GM10266 (cell line): Measurements from ENCODE around the gene SGO1.

Experiments used
- DNase-seq: peaks from one replicate; pipeline ENCODE4 v3.0.0; 2012; ENCODE audit errors: extremely low spot score
- TF ChIP-seq, protein P1 (sequence below): IDR thresholded peaks from 2 replicates; pipeline ENCODE4 v1.5.1; 2012; ENCODE audit warnings: mild to moderate bottlenecking, low read depth; ENCODE audit not compliant: control insufficient read depth, insufficient read depth; ENCODE audit errors: missing control alignments

SGO1 gene

DNA sequence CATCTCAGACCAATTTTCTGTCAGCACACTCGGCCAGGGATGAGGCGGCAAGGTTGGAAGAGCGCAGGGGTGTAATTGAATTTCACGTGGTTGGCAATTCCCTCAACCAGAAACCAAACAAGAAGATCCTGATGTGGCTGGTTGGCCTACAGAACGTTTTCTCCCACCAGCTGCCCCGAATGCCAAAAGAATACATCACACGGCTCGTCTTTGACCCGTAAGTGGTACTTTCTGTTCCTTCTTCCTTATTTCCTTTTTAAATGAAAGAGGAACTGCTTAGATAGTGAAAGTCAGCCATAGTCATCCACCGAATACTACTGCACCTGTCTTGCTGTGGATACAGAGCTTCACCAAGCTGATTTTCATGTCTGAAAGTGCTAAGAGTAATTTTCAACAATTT lies 60.1 kb downstream of the SGO1 start:
- peak; percentile 60 for DNase-seq
- TF ChIP-seq, protein P1, sequence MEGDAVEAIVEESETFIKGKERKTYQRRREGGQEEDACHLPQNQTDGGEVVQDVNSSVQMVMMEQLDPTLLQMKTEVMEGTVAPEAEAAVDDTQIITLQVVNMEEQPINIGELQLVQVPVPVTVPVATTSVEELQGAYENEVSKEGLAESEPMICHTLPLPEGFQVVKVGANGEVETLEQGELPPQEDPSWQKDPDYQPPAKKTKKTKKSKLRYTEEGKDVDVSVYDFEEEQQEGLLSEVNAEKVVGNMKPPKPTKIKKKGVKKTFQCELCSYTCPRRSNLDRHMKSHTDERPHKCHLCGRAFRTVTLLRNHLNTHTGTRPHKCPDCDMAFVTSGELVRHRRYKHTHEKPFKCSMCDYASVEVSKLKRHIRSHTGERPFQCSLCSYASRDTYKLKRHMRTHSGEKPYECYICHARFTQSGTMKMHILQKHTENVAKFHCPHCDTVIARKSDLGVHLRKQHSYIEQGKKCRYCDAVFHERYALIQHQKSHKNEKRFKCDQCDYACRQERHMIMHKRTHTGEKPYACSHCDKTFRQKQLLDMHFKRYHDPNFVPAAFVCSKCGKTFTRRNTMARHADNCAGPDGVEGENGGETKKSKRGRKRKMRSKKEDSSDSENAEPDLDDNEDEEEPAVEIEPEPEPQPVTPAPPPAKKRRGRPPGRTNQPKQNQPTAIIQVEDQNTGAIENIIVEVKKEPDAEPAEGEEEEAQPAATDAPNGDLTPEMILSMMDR = no peak

DNA sequence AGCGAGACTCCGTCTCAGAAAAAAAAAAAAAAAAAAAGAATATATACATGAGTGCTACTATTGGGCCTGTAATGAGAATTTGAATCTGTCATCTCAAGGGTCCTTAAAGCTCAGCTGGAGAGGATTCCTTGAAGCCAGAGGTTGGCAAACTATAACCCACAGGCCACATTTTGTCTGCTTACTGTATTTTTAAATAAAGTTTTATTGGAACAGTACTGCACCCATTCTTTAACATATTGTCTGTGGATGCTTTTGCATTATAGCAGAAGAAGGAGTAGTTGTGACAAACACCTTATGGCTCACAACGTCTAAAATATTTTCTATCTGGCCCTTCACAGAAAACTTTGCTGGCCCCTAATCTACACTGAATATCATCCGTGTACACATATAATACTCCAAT lies 60.7 kb downstream of the SGO1 start:
- TF ChIP-seq, protein P1 = no peak
- no peak for DNase-seq

DNA sequence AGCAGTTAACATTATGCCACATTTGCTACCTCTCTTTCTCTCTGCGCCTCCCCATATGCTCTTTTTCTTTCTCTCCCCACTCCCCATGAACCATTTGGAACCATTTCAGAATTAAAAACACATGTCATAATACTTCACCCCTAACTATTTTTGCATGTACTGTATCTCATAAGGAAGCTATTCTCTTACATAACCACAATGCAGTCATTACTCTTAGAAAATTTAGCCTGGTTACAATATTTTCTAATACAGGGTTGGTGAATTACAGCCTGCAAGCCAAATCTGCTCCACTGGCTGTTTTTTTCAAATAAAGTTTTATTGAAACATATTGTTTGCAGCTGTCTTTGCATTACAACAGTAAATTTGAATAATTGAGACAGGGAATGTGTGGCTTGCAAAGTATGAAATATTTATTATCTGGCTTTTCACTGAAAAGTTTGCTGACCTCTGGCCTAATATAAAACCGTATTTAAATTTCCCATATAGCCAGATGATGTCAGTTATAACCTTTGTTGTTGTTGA lies 62.8 kb downstream of the SGO1 start:
- DNase-seq = no peak
- TF ChIP-seq, protein P1 = no peak

DNA sequence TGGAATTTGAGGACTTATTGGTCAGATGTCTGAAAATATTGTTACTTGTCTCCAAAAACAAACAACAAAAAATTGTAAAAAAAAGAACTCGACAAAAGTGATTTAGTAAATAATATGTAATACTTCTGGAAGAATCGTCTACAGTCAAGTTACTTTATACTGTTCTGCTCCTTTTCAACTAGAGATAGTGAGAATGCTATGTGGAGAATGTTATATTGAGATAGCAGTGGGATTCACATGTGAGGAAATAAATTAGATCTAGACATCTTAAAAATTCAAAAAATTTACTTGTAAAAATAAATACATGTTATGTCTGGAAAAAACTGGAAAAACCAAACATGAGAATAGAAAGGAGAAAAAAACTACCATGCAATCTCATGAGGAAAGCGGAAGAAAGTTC lies 64.9 kb downstream of the SGO1 start:
- no peak for DNase-seq
- TF ChIP-seq, protein P1 = no peak
